ENCODE data around the gene SLC44A3.

DNA sequence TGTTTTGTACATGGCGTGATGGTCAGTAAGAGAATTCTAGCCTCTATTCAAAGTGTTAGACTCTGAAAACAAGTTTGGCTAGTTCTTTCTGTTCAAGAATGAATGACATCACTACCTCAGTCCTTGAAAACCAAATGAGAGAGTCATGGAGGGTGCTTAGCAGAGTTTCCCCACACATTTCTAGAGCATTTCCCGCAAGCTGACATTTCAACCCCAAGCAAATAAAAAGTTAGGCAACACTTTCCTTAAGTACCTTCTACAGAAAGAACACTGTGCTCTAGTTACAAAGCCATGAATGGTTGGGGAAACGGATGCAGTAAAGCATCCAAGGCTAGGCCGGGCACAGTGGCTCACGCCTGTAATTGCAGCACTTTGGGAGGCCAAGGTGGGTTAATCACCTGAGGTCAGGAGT, 47.9 kb upstream of the SLC44A3 start:
- TF ChIP-seq POLR2A (IDR thresholded peaks at IDR 0.05) = no peak
- TF ChIP-seq, protein P1, sequence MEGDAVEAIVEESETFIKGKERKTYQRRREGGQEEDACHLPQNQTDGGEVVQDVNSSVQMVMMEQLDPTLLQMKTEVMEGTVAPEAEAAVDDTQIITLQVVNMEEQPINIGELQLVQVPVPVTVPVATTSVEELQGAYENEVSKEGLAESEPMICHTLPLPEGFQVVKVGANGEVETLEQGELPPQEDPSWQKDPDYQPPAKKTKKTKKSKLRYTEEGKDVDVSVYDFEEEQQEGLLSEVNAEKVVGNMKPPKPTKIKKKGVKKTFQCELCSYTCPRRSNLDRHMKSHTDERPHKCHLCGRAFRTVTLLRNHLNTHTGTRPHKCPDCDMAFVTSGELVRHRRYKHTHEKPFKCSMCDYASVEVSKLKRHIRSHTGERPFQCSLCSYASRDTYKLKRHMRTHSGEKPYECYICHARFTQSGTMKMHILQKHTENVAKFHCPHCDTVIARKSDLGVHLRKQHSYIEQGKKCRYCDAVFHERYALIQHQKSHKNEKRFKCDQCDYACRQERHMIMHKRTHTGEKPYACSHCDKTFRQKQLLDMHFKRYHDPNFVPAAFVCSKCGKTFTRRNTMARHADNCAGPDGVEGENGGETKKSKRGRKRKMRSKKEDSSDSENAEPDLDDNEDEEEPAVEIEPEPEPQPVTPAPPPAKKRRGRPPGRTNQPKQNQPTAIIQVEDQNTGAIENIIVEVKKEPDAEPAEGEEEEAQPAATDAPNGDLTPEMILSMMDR (IDR thresholded peaks at IDR 0.05) = no peak
- TF ChIP-seq POLR2AphosphoS5 (IDR thresholded peaks at IDR 0.05) = peak in 1 of 3 donors; percentile 53

Data from stomach (tissue), 4 donors.